GM18508 (cell line): ENCODE data around the gene LRCH1.

Experiments used
- ATAC-seq: cut with Tn5 transposase; IDR thresholded peaks from one replicate; pipeline ENCODE4 v1.9.1; 2021; ENCODE audit warnings: moderate number of reproducible peaks; ENCODE audit not compliant: insufficient read depth, unreplicated experiment

The LRCH1 gene

GRCh38 chr13:46609052-46609451 lies 56.1 kb downstream of the LRCH1 start:
- ATAC-seq, result no peak

- ATAC-seq, result no peak
Observed at GRCh38 chr13:46609726-46610125, 56.8 kb downstream of the LRCH1 start.

GRCh38 chr13:46612267-46612666 lies 59.3 kb downstream of the LRCH1 start:
- ATAC-seq, result no peak

- no peak for ATAC-seq
Observed at GRCh38 chr13:46613409-46614049, 60.6 kb downstream of the LRCH1 start.

GRCh38 chr13:46614582-46614981 lies 61.6 kb downstream of the LRCH1 start:
- ATAC-seq, result no peak

GRCh38 chr13:46615888-46616531 lies 63.0 kb downstream of the LRCH1 start:
- no peak for ATAC-seq

GRCh38 chr13:46617229-46617721 lies 64.3 kb downstream of the LRCH1 start:
- ATAC-seq, result no peak

GRCh38 chr13:46617885-46618284 lies 64.9 kb downstream of the LRCH1 start:
- no peak for ATAC-seq

DNA sequence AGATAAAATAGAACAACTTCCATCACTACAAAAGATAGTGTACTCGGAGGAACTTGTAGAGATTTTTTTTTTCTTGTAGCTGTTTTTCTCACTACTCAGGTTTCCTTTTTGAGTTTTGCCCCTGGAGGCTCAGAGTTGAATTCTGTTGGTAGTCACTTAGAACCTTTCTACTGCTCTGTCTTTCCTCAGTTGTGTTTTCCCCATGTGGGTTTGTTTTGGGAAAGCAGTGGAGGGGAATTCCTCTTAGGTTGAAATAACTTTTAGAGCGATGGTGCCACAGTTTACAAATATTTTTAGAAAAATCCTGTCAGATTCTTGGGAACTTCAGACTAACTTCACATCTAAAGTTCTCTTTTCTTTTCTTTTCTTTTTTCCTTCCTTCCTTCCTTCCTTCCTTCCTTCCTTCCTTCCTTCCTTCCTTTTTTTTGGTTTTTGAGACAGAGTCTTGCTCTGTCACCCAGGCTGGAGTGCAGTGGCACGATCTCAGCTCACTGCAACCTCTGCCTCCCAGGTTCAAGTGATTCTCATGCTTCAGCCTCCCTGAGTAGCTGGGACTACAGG lies 65.8 kb downstream of the LRCH1 start:
- no peak for ATAC-seq

DNA sequence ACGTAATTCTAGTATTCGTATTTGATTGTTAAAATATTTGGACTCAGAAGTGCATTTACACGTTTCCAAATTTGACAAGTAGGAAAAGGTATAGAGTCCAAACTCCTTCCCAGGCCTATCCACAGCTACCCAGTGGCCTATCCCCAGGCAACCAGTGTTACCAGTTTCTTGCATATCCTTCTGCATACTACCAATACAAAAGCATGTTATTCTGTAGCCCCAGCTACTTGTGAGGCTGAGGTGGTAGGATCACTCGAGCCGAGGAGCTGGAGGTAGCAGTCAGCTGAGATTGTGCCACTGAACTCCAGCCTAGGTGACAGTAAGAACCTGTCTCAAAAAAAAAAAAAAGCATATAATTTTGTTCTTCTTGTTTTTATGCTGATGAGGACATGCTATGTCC lies 67.1 kb downstream of the LRCH1 start:
- no peak for ATAC-seq

- no peak for ATAC-seq
Observed at GRCh38 chr13:46620471-46620870, 67.5 kb downstream of the LRCH1 start.

GRCh38 chr13:46621133-46621532 lies 68.2 kb downstream of the LRCH1 start:
- no peak for ATAC-seq

DNA sequence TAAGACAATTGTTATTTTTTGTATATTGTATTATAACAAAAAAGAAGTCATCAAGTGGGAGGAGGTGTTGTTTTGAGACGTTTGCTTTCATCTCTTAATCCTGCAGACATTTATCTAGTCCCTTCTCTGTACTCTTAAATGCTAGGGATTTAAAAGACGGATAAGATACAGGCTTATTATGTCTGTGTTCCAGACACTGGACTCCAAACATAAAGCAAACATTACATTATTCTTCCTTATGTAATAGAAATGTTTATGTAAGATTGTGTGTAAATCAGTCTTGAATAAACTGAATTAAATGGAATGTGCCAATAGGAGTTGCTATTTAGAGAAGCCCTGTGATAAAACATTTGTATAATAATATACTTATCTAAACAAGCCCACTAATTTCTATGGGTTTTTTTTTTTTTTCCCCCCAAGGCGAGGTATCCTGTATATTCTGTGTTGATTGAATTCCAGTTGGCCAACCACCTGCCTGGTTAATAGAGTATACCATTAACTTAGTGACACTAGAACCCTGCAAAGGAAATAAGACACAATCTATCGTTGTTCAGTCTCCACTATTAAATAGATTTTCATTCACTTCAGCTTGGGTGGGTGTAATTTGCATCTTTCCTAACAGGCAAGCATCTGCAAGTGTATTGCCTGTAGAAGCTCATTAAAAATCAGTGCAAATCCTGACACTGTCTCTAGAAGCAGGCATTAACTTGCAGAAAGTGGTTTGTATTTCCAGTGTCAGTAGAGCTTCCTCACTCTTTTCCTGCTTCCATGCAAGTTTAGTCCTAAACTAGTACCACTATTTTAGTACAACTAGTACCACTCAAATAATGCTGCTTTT lies 69.0 kb downstream of the LRCH1 start:
- no peak for ATAC-seq

GRCh38 chr13:46622630-46623256 lies 69.8 kb downstream of the LRCH1 start:
- no peak for ATAC-seq

DNA sequence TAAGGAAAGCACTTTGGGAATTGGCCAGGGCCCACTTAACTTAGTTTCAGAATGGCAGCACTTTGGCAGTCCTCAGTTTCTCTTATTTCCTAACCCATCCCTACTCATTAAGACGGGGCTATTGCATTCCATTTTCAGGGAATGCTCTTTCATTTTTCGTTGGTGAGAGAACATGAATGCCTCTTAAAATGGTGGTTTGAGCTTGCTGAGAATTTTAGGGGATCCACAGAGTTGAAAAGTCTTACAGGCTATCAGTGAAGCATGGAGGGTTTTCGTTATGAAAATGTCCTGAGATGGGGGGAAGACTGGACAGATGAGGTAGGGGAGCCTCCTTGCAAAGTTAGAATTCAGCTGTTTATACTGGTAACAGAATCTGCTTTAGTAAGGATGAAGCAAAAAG lies 71.4 kb downstream of the LRCH1 start:
- no peak for ATAC-seq

DNA sequence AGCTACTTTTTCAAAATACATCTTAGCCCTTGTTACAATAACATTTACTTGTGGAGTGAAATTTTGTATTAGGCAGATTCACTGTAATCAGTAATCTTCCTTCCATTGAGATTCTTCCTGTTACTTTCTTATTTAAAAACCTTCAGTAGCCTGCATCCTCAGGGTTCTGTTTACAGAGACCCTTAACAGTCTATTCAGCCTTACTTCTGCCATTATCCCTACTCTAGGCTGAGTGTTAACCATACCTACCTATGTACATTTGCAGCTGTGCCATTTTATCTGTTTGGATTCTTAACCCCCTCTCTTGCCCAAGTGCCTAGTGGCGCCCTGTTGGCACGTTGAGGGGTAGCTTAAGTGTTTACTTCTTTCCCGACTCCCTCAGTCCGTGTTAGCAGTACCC lies 71.9 kb downstream of the LRCH1 start:
- no peak for ATAC-seq

GRCh38 chr13:46627462-46627861 lies 74.5 kb downstream of the LRCH1 start:
- ATAC-seq, result no peak

- no peak for ATAC-seq
Observed at GRCh38 chr13:46628622-46629365, 75.8 kb downstream of the LRCH1 start.

- no peak for ATAC-seq
Observed at GRCh38 chr13:46629811-46630413, 76.9 kb downstream of the LRCH1 start.
